Left ventricle myocardium inferior (tissue), 1 donor: ENCODE measurements around the gene MUSTN1. TPM values are rescaled to one million over a fixed set of nuclear protein-coding genes. Genes with fewer than 3 reads are reported as not detected.

Source experiments
- DNase-seq: peaks from one replicate; pipeline ENCODE4 v3.0.0-alpha.2; 2020
- H3K27ac ChIP-seq: fragments of 200-600 bp; replicated peaks from 2 replicates; pipeline ENCODE4 v1.8.0; 2021
- H3K27me3 ChIP-seq: fragments of 200-600 bp; 2 replicates; pipeline ENCODE4 v1.8.0; 2021; ENCODE audit warnings: low read depth
- H3K36me3 ChIP-seq: fragments of 200-600 bp; 2 replicates; pipeline ENCODE4 v1.8.0; 2021
- H3K4me1 ChIP-seq: fragments of 200-600 bp; 2 replicates; pipeline ENCODE4 v1.8.0; 2021
- H3K4me3 ChIP-seq: fragments of 200-600 bp; 2 replicates; pipeline ENCODE4 v1.8.0; 2021; ENCODE audit warnings: mild to moderate bottlenecking, moderate library complexity
- H3K9me3 ChIP-seq: fragments of 200-600 bp; replicated peaks from 2 replicates; pipeline ENCODE4 v1.8.0; 2021
- intact Hi-C: fragments of 100-400 bp; cut with micrococcal nuclease; formaldehyde crosslinking; loops from one replicate; pipeline ENCODE4 v1.11.0; 2022
- total RNA-seq: library from RNA; stranded (reverse); fragmentation: NEBNext Ultra II Directional; extraction: Animal tissue kit (Norgen Biotek cat#: 25700); gene quantifications from one replicate; pipeline ENCODE4 v1.2.1, GENCODE V29; 2021
- TF ChIP-seq, protein P1 (sequence below): fragments of 200-600 bp; IDR thresholded peaks from 2 replicates; pipeline ENCODE4 v1.8.0; 2021; ENCODE audit warnings: antibody characterized with exemption, mild to moderate bottlenecking, borderline replicate concordance
- donor health status: DM: no; HTN: yes; CAD: no; lungs with severe emphysema.

The MUSTN1 gene
- total RNA-seq, 1 donor from 2014 or later = 32.7 TPM

DNA sequence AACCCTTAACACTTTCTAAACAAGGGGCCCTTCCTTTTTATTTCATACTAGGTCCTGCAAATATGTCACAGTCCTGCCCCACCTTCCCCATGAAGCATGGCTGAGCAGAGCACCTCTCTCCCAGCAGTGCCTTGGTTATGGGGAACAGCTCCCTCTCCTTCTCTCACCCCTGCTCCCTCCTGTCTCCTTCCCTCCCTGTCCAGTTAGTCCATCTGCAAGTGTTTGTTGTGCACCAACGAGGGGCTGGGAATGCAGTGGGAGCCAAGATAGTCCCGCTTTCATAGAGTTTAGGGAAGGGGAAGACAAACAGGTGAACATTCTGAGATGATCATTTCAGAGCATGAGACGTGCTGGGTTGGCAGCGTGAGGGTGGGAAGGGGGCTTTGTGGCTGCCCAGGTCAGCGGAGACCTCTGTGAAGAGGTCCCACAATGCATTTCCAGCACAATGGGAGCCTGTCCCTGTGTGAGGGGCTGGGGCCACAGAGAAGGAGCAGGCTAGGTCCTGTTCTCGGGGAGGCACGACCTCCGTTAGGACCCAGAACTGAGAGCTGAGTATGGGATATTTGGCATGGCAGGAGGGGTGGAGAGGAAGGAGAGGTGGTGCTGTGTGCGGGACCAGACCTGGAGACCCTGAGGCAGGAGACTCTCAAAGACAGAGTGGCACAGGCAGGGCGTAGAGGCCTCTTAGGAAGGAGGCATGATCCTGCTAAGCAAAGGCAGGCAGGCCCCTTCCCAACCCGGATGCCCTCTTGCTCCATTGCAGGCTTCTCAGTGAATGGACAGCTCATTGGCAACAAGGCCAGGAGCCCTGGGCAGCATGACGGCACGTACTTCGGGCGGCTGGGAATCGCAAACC is 45.7 kb downstream of the MUSTN1 start:
- DNase-seq = peak; percentile 0
- no peak overlapping the region for H3K4me3 ChIP-seq
- no peaks in the 10 kb centered on the region for H3K4me1 ChIP-seq
- TF ChIP-seq, protein P1, sequence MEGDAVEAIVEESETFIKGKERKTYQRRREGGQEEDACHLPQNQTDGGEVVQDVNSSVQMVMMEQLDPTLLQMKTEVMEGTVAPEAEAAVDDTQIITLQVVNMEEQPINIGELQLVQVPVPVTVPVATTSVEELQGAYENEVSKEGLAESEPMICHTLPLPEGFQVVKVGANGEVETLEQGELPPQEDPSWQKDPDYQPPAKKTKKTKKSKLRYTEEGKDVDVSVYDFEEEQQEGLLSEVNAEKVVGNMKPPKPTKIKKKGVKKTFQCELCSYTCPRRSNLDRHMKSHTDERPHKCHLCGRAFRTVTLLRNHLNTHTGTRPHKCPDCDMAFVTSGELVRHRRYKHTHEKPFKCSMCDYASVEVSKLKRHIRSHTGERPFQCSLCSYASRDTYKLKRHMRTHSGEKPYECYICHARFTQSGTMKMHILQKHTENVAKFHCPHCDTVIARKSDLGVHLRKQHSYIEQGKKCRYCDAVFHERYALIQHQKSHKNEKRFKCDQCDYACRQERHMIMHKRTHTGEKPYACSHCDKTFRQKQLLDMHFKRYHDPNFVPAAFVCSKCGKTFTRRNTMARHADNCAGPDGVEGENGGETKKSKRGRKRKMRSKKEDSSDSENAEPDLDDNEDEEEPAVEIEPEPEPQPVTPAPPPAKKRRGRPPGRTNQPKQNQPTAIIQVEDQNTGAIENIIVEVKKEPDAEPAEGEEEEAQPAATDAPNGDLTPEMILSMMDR = no peak
- H3K36me3 ChIP-seq = no peaks in the 10 kb centered on the region
- no peaks in the 10 kb centered on the region for H3K27me3 ChIP-seq
- no peaks in the 10 kb centered on the region for H3K9me3 ChIP-seq
- intact Hi-C loops = no loop called here
- no peak overlapping the region for H3K27ac ChIP-seq

DNA sequence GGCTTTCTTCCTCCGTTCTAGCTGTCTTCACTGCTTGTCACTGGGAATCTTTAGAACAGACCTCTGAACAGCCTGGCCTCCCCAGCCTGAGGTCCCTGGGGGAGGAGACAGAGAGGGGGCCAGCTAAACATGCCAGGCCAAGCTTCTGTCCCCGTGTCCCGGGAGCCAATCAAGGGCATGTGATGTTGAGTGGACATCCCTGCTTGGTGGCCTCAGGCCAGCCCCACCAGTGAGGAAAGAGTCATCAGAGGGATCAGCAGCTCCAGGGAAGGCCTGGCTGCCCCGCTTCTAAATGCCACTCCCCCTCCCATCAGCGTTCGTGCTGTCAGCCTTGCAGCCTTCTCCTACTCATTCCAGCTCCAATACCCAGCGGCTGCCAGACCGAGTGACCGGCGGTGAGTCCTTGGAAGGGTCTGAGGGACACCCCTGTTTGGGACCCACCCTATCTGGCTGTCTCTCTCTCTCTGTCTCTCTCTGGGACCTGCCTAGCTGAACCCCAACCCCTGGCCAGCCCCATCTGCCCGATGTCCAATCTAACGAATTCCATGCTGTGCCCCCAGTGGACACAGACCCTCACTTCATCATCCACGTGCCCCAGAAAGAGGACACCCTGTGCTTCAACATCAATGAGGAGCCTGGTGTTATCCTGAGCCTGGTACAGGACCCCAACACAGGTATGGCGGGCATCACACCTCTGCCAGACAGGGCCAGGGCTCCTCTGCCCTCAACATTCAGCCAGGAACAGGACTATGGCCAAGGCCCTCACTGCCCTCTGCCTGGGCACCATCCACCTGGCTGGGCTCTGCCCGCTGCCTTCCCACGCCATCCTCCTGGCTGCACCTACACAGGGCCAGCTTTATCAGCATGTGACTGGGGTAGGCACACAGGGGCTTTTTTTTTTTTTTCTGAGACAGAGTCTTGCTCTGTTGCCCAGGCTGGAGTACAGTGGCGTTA is 46.9 kb downstream of the MUSTN1 start:
- Histone ChIP-seq H3K4me3 (no peak overlapping the region), H3K27me3 (peaks cover 2% of the 10 kb centered on the region), H3K27ac (no peak overlapping the region), H3K36me3 (no peaks in the 10 kb centered on the region), H3K9me3 (no peaks in the 10 kb centered on the region), H3K4me1 (no peaks in the 10 kb centered on the region)
- peak; percentile 8 for DNase-seq
- TF ChIP-seq, protein P1 = no peak
- intact Hi-C loops = no loop called here

DNA sequence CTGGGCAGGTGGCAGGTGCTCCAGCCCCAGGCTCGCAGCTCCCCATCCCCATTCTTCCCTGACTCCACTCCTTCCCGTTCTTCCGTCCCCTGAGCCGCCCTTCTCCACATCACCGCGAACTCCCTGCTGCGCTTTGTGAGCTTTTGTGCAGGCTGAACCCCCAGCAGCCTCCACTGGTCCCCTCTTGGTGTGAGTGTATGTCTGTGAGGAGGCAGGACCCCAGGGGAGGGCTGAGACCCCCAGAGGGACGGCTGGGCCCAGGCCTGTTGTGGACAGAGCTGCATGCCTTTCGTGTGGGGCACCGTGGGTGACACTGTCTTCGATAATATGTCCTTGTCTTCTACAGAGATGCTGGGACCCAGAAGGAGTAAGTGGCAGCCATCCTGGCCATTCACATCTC is 47.6 kb downstream of the MUSTN1 start:
- DNase-seq = peak; percentile 1
- no peak overlapping the region for H3K4me3 ChIP-seq
- peaks cover 9% of the 10 kb centered on the region for H3K27me3 ChIP-seq
- H3K4me1 ChIP-seq = no peaks in the 10 kb centered on the region
- TF ChIP-seq, protein P1 = no peak
- no peak overlapping the region for H3K27ac ChIP-seq
- no peaks in the 10 kb centered on the region for H3K36me3 ChIP-seq
- H3K9me3 ChIP-seq = no peaks in the 10 kb centered on the region
- intact Hi-C loops = no loop called here

DNA sequence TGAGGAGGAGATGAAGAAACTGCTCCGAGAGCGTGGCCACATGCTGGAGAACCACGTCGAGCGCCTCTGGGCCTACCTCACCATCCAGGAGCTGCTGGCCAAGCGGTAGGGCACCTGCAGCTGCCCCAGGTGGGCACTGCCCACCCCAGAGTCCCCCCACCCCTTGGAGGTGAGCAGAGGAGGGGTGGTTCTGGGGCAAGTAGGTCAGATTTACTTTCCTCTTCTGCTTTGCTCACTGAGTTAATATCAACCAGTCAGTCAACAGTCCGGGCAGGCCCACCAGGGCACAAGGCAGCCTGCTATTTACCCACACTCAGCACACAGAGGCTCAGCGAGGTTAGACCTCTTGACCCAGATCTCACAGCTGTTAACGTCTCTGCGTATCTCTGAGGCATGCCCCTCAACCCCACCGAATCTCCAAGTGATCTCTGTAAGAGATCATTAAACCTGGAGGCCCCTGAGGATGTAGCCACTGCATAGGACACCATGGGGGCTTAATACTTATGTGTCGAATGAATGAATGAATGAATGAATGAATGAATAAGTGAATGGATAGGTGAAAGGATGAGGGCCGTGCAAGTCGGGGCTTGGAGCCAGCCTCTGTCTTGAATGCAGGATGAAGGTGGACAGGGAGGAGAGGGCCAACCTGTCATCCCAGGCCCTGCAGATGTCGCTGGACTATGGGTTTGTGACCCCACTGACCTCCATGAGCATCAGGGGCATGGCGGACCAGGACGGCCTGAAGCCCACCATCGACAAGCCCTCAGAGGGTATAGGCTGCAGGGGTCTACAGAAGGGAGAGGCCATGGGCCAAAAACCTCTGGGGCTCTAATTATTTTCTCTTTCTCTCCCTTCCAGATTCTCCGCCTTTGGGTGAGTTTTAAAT is 48.2 kb downstream of the MUSTN1 start:
- Histone ChIP-seq H3K27me3 (peaks cover 14% of the 10 kb centered on the region), H3K4me3 (no peak overlapping the region), H3K4me1 (no peaks in the 10 kb centered on the region), H3K9me3 (no peaks in the 10 kb centered on the region), H3K27ac (no peak overlapping the region), H3K36me3 (no peaks in the 10 kb centered on the region)
- DNase-seq = peak; percentile 6
- intact Hi-C loops = no loop called here
- TF ChIP-seq, protein P1 = no peak
